Fibroblast of pulmonary artery (primary cell): ENCODE data around the gene TC2N.

Experiments used
- DNase-seq: peaks from one replicate; pipeline ENCODE4 v3.0.0-alpha.2; 2010; ENCODE audit warnings: low read depth
- H3K4me3 ChIP-seq: replicated peaks from 2 replicates; pipeline ENCODE4 v1.5.1; 2011; ENCODE audit warnings: low read depth, mild to moderate bottlenecking, control low read depth, low read length, moderate library complexity
- CTCF ChIP-seq: IDR thresholded peaks from 2 replicates; pipeline ENCODE4 v1.5.1; 2011; ENCODE audit warnings: mild to moderate bottlenecking, control low read depth, low read length, inconsistent platforms; ENCODE audit errors: missing control alignments

Gene TC2N

GRCh38 chr14:91732859-91733477, 134.4 kb downstream of the TC2N start:
- no peak overlapping the region for H3K4me3 ChIP-seq
- no peak for TF ChIP-seq CTCF
- no peak for DNase-seq

- no peak for TF ChIP-seq CTCF
- H3K4me3 ChIP-seq, result no peak overlapping the region
- DNase-seq, result no peak
Measured at GRCh38 chr14:91732439-91732838, 134.9 kb downstream of the TC2N start.

- no peak for TF ChIP-seq CTCF
- no peak within 1 kb of the TSS for H3K4me3 ChIP-seq
- no peak for DNase-seq
Measured at GRCh38 chr14:91731986-91732385, 135.3 kb downstream of the TC2N start, which contains the start of gene CATSPERB. TSS of gene CATSPERB (minus strand) at chr14:91732086. CDS start at chr14:91729479, 2,607 bp downstream.

- DNase-seq, result no peak
- H3K4me3 ChIP-seq, result no peak overlapping the region
- TF ChIP-seq CTCF, result no peak
Measured at GRCh38 chr14:91731018-91731417, 136.3 kb downstream of the TC2N start.

- TF ChIP-seq CTCF, result no peak
- DNase-seq, result no peak
- no peak overlapping the region for H3K4me3 ChIP-seq
Measured at GRCh38 chr14:91729756-91730155, 137.6 kb downstream of the TC2N start.
